Measurements from ENCODE around the gene CEP63. TPM values are rescaled to one million over a fixed set of nuclear protein-coding genes. Genes with fewer than 3 reads are reported as not detected.

Gene CEP63
- total and polyA plus RNA-seq, 2 of the 8 experiments (the other 6 are each of a cell fraction or from before 2014, with no cell fraction given), result 5.3 to 18.2 TPM

DNA sequence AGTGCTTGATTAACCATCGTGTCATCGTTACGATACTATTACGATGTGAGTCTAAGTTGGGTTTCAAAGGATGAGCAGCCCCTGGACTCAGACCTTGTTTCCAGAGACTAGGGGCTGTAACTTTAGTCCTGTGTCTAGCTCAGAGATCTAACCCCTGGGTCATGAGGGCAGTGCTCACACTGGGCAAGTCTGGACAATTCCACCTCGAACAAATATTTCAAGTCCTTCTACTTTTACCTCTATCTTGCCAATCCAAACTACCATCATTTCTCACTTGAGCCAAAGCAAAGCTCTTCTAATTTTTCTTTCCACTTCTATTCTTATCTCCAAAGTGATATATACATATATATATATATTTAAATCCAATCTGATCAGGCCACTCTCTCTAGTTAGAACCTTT is 10.9 kb upstream of the CEP63 start:
- 94% methylated on average over 5 of the region's 5 CpGs; no CpG with 5 or more reads in 1 of the 2 experiments for WGBS, 2 experiments (ENCODE audit: extremely low coverage in 1 of 2, insufficient coverage in 1 of 2, insufficient read length in 1 of 2, insufficient replicate concordance in 2 of 2, low coverage in 1 of 2, low lambda C conversion rate in 2 of 2, missing lambda C conversion rate in 1 of 2)

More for the DNA sequence above, 10.9 kb upstream of the CEP63 start:
- no peak overlapping the region for H2AFZ ChIP-seq (ENCODE audit: low read length)
- H4K20me1 ChIP-seq (replicated peaks in 1 of 2; ENCODE audit: control insufficient read depth in 1 of 2, insufficient read depth in 2 of 2, low read length in 2 of 2), result peaks cover 0 to 2% of the 10 kb centered on the region in 2 experiments
- no peaks in the 10 kb centered on the region; a peak in 1 of 7 replicates for H3K27me3 ChIP-seq (replicated peaks in 1 of 4; ENCODE audit: control insufficient read depth in 3 of 4, extremely low read depth in 1 of 4, insufficient read depth in 3 of 4, low read length in 3 of 4)
- H2BK15ac ChIP-seq (ENCODE audit: low read length), result no peak overlapping the region
- no peak overlapping the region for H4K8ac ChIP-seq (ENCODE audit: extremely low read depth, insufficient read depth, low read length)
- CTCF ChIA-PET (ENCODE audit: partially characterized antibody), result interaction anchor here (0.6 to 11.3 kb wide), 21 partner anchors 10 to 547 kb away, joined by 3 to 138 read pairs (median 7); no protein-coding TSS in a partner anchor
- no peak overlapping the region for H3K4me2 ChIP-seq (ENCODE audit: insufficient read depth in 1 of 2, low read depth in 2 of 2, low read length in 2 of 2)
- no peak overlapping the region for H2BK20ac ChIP-seq (ENCODE audit: low read length)
- no peak overlapping the region for H3K23ac ChIP-seq (ENCODE audit: insufficient read length)
- no peak overlapping the region for H3K9ac ChIP-seq (replicated peaks in 1 of 4; ENCODE audit: extremely low read depth in 1 of 4, low read depth in 3 of 4, low read length in 3 of 4)
- peaks cover 4 to 26% (median 14%) of the 10 kb centered on the region in 4 experiments; a peak in 7 of 8 replicates for H3K36me3 ChIP-seq (ENCODE audit: control insufficient read depth in 2 of 4, insufficient read depth in 4 of 4, low read length in 3 of 4)
- no peak overlapping the region for H3K4me3 ChIP-seq (ENCODE audit: extremely low read depth in 1 of 4, insufficient read depth in 2 of 4, low read depth in 3 of 4, low read length in 4 of 4)
- no peaks in the 10 kb centered on the region for H3K79me2 ChIP-seq (ENCODE audit: control insufficient read depth in 1 of 2, insufficient read depth in 2 of 2, low read length in 2 of 2)
- TF ChIP-seq TCF12 (IDR thresholded peaks at IDR 0.05; ENCODE audit: low read depth, low read length) (no peak), EP300 (IDR thresholded peaks at IDR 0.05; ENCODE audit: borderline replicate concordance in 1 of 2, low read depth in 2 of 2, low read length in 2 of 2) (no peak), KDM1A (IDR thresholded peaks at IDR 0.05; ENCODE audit: borderline replicate concordance, low read length) (no peak), KDM5A (IDR thresholded peaks at IDR 0.05; ENCODE audit: low read length) (no peak), YY1 (IDR thresholded peaks at IDR 0.05; ENCODE audit: low read depth, low read length) (no peak), EZH2 (IDR thresholded peaks at IDR 0.05; ENCODE audit: low read depth, low read length, severe bottlenecking) (no peak), CREB1 (IDR thresholded peaks at IDR 0.05) (no peak), SIN3A (conservative IDR thresholded peaks at IDR 0.05 in 1 of 2, IDR thresholded peaks at IDR 0.05 in 1 of 2; ENCODE audit: low read depth in 1 of 2, low read length in 2 of 2) (no peak), GTF2F1 (IDR thresholded peaks at IDR 0.05; ENCODE audit: borderline replicate concordance, low read depth, low read length) (no peak), PHF8 (conservative IDR thresholded peaks at IDR 0.05; ENCODE audit: low read depth, low read length) (no peak)
- TF ChIP-seq, protein P1, sequence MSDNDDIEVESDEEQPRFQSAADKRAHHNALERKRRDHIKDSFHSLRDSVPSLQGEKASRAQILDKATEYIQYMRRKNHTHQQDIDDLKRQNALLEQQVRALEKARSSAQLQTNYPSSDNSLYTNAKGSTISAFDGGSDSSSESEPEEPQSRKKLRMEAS (IDR thresholded peaks at IDR 0.05), result no peak
- peaks cover 0 to 3% (median 1%) of the 10 kb centered on the region in 4 experiments; a peak in 3 of 7 replicates for H3K4me1 ChIP-seq (replicated peaks in 1 of 4; ENCODE audit: control insufficient read depth in 3 of 4, insufficient read depth in 4 of 4, low read length in 3 of 4)
- no peaks in the 10 kb centered on the region for H3K79me1 ChIP-seq (ENCODE audit: low read depth, low read length)
- H3K56ac ChIP-seq (replicated peaks; ENCODE audit: insufficient read length, low read depth, low read length), result no peak overlapping the region
- no peaks in the 10 kb centered on the region for H3K9me3 ChIP-seq (ENCODE audit: insufficient read depth in 2 of 2, low read depth in 1 of 2, low read length in 1 of 2)
- no peak overlapping the region for H4K91ac ChIP-seq (replicated peaks; ENCODE audit: insufficient read length, low read length)
- H2AK5ac ChIP-seq (ENCODE audit: low read depth, low read length), result no peak overlapping the region
- H2BK12ac ChIP-seq (ENCODE audit: low read depth, low read length), result no peak overlapping the region; the same call in 1 of the 2 replicates
- FAIRE-seq, result no peak
- H3K18ac ChIP-seq (ENCODE audit: extremely low read depth, low read length), result no peak overlapping the region
- POLR2A ChIA-PET (ENCODE audit: partially characterized antibody), result interaction anchor here (0.8 to 4.7 kb wide), 9 partner anchors 9 to 162 kb away, joined by 3 to 24 read pairs (median 5); partner anchors contain the start of gene AMOTL2
- no peaks in the 10 kb centered on the region for H3K23me2 ChIP-seq (ENCODE audit: low read depth, low read length)
- no peak overlapping the region for H2BK120ac ChIP-seq (replicated peaks; ENCODE audit: low read depth, low read length)
- no peak overlapping the region for H3K14ac ChIP-seq (ENCODE audit: insufficient read length)
- no peak overlapping the region for H2BK5ac ChIP-seq (ENCODE audit: low read depth, low read length)
- no peak overlapping the region for H3K27ac ChIP-seq (ENCODE audit: low read depth, low read length)
- H3K4ac ChIP-seq (replicated peaks; ENCODE audit: insufficient read length, low read depth, low read length), result no peak overlapping the region
- no peak overlapping the region for H4K5ac ChIP-seq (ENCODE audit: insufficient read length, low read depth, low read length)
- no peak for DNase-seq (ENCODE audit: low read depth in 1 of 2, low spot score in 2 of 2)

Data from H1 (cell line).